Fibroblast of pulmonary artery (primary cell): ENCODE measurements around the gene ASTE1.

Source experiments
- DNase-seq: peaks from one replicate; pipeline ENCODE4 v3.0.0-alpha.2; 2010; ENCODE audit warnings: low read depth
- H3K4me3 ChIP-seq: replicated peaks from 2 replicates; pipeline ENCODE4 v1.5.1; 2011; ENCODE audit warnings: low read depth, mild to moderate bottlenecking, control low read depth, low read length, moderate library complexity
- TF ChIP-seq, protein P1 (sequence below): IDR thresholded peaks from 2 replicates; pipeline ENCODE4 v1.5.1; 2011; ENCODE audit warnings: mild to moderate bottlenecking, control low read depth, low read length, inconsistent platforms; ENCODE audit errors: missing control alignments

Gene ASTE1

GRCh38 chr3:131018970-131019369, 7.7 kb downstream of the ASTE1 start:
- H3K4me3 ChIP-seq = no peak overlapping the region
- TF ChIP-seq, protein P1, sequence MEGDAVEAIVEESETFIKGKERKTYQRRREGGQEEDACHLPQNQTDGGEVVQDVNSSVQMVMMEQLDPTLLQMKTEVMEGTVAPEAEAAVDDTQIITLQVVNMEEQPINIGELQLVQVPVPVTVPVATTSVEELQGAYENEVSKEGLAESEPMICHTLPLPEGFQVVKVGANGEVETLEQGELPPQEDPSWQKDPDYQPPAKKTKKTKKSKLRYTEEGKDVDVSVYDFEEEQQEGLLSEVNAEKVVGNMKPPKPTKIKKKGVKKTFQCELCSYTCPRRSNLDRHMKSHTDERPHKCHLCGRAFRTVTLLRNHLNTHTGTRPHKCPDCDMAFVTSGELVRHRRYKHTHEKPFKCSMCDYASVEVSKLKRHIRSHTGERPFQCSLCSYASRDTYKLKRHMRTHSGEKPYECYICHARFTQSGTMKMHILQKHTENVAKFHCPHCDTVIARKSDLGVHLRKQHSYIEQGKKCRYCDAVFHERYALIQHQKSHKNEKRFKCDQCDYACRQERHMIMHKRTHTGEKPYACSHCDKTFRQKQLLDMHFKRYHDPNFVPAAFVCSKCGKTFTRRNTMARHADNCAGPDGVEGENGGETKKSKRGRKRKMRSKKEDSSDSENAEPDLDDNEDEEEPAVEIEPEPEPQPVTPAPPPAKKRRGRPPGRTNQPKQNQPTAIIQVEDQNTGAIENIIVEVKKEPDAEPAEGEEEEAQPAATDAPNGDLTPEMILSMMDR = no peak
- no peak for DNase-seq

DNA sequence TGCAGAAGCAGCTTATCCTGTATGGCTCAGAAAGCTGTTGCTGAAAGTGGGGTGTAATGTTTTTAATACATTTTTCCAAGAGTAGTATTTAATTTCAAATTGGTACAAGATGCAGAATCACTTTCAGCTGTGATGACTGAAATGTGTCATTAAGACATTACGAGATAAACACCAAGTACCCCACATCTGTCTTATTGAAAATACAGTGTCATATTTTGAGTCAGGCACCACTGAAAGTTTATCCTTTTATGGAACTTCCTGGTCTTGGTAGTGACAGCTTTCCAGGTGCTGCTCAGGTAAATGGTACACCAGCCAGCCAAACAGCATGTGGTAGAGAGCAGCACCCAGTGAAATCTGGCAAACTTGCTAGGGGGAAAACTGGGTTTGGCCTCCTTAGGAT, 16.9 kb downstream of the ASTE1 start:
- TF ChIP-seq, protein P1 = no peak
- no peak for DNase-seq

DNA sequence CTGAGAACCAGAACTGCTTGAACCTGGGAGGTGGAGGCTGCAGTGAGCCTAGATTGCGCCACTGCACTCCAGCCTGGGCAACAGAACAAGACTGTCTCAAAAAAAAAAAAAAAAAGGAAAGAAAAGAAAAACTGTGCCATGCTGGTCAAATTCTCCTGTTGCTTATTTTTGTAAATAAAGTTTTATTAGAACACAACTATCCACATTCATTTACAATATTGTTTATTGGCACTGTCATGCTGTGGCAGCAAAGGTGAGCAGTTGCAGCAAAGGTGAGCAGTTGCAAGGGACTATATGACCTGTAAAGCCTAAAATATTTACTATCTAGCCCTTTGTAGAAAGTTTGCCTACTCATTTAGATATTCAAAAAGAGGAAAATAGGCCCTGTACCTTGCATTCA, 18.3 kb downstream of the ASTE1 start:
- DNase-seq = no peak
- H3K4me3 ChIP-seq = no peak overlapping the region
- TF ChIP-seq, protein P1 = no peak

More for the DNA sequence above, 16.9 kb downstream of the ASTE1 start:
- no peak overlapping the region for H3K4me3 ChIP-seq

GRCh38 chr3:131007782-131008181, 18.8 kb downstream of the ASTE1 start:
- TF ChIP-seq, protein P1 = no peak
- no peak overlapping the region for H3K4me3 ChIP-seq
- peak; percentile 33 for DNase-seq

GRCh38 chr3:131007256-131007655, 19.4 kb downstream of the ASTE1 start:
- no peak for DNase-seq
- TF ChIP-seq, protein P1 = no peak
- no peak overlapping the region for H3K4me3 ChIP-seq

- DNase-seq = no peak
- TF ChIP-seq, protein P1 = no peak
- no peak overlapping the region for H3K4me3 ChIP-seq
These were observed 22.0 kb downstream of the ASTE1 start for GRCh38 chr3:131004603-131005002.

GRCh38 chr3:131001071-131001470, 25.6 kb downstream of the ASTE1 start:
- no peak for DNase-seq
- TF ChIP-seq, protein P1 = no peak
- no peak overlapping the region for H3K4me3 ChIP-seq
